Muscle of leg (tissue), 11 donors: Measurements from ENCODE around the gene SPOP. TPM values are rescaled to one million over a fixed set of nuclear protein-coding genes. Genes with fewer than 3 reads are reported as not detected.
A peak's percentile ranks its signal among the peaks of the same experiment; 100 is the strongest.

ENCODE experiments used
- DNase-seq: peaks from one replicate; pipeline ENCODE4 v3.0.0; 2013
- H3K27ac ChIP-seq: one replicate; pipeline ENCODE4 v1.5.1; 2013; ENCODE audit warnings: mild to moderate bottlenecking, low read length, control low read depth
- H3K27me3 ChIP-seq: one replicate; pipeline ENCODE4 v1.6.1; 2013; ENCODE audit warnings: low read length; ENCODE audit not compliant: control insufficient read depth, insufficient read depth
- H3K36me3 ChIP-seq: one replicate; pipeline ENCODE4 v1.6.1; 2013; ENCODE audit warnings: low read length; ENCODE audit not compliant: control insufficient read depth, insufficient read depth
- H3K4me1 ChIP-seq: one replicate; pipeline ENCODE4 v1.6.1; 2013; ENCODE audit warnings: low read length; ENCODE audit not compliant: control insufficient read depth, insufficient read depth
- H3K4me3 ChIP-seq: one replicate; pipeline ENCODE4 v1.5.1; 2013; ENCODE audit warnings: low read length, control low read depth
- H3K9me3 ChIP-seq: replicated peaks from 2 replicates; pipeline ENCODE4 v1.6.1; 2013; ENCODE audit warnings: low read depth, low read length; ENCODE audit not compliant: control insufficient read depth
- WGBS: methylation state at CpG from one replicate; pipeline ENCODE4 v1.1.5; 2013; ENCODE audit warnings: missing lambda C conversion rate; ENCODE audit not compliant: insufficient coverage; 5-methylcytosine and 5-hydroxymethylcytosine counted together
- polyA plus RNA-seq, 8 donors: library from polyadenylated mRNA; unstranded; fragments of 120-200 nt; gene quantifications; one replicate each; pipeline versions ENCODE4 v1.2.1 to v1.2.3, GENCODE V29; 2013; ENCODE audit warnings: inconsistent platforms in 1 of 8, low replicate concordance in 1 of 8; ENCODE audit not compliant: insufficient read length in 8 of 8, insufficient read depth in 1 of 8
- total RNA-seq: library from RNA; stranded (reverse); fragments of 120-200 nt; gene quantifications from one replicate; pipeline ENCODE4 v1.2.4, GENCODE V29; 2013

The SPOP gene
- total and polyA plus RNA-seq, 9 donors = 46.9 to 59.7 (median 52.5) TPM

GRCh38 chr17:49699966-49700575 is 22.2 kb upstream of the SPOP start:
- Histone ChIP-seq H3K4me3 (no peak overlapping the region), H3K9me3 (no peaks in the 10 kb centered on the region), H3K4me1 (peaks cover 14% of the 10 kb centered on the region), H3K36me3 (peaks cover 58% of the 10 kb centered on the region), H3K27ac (no peak overlapping the region), H3K27me3 (no peaks in the 10 kb centered on the region)
- DNase-seq = peak; percentile 42
- 38% methylated on average over 4 of the region's 8 CpGs for WGBS

GRCh38 chr17:49698005-49698404 is 20.1 kb upstream of the SPOP start:
- 27% methylated on average over 4 of the region's 6 CpGs for WGBS
- peaks cover 37% of the 10 kb centered on the region for H3K36me3 ChIP-seq
- H3K4me1 ChIP-seq = peaks cover 15% of the 10 kb centered on the region
- DNase-seq = no peak
- no peak overlapping the region for H3K4me3 ChIP-seq
- no peaks in the 10 kb centered on the region for H3K9me3 ChIP-seq
- no peak overlapping the region for H3K27ac ChIP-seq
- H3K27me3 ChIP-seq = peaks cover 2% of the 10 kb centered on the region

- H3K4me3 ChIP-seq = no peak overlapping the region
- no peaks in the 10 kb centered on the region for H3K9me3 ChIP-seq
- peaks cover 23% of the 10 kb centered on the region for H3K4me1 ChIP-seq
- no peak for DNase-seq
- H3K27me3 ChIP-seq = peaks cover 2% of the 10 kb centered on the region
- H3K36me3 ChIP-seq = peaks cover 21% of the 10 kb centered on the region
- WGBS = 84% methylated on average over 4 of the region's 8 CpGs
- no peak overlapping the region for H3K27ac ChIP-seq
Measured at GRCh38 chr17:49696233-49696761, 18.4 kb upstream of the SPOP start.

- Histone ChIP-seq H3K27ac (no peak overlapping the region), H3K4me1 (peaks cover 27% of the 10 kb centered on the region), H3K4me3 (no peak overlapping the region), H3K27me3 (peaks cover 6% of the 10 kb centered on the region), H3K9me3 (no peaks in the 10 kb centered on the region), H3K36me3 (peaks cover 18% of the 10 kb centered on the region)
- WGBS = 0% methylated on average over 1 of the region's 5 CpGs
- DNase-seq = no peak
Measured at GRCh38 chr17:49695698-49696232, 17.9 kb upstream of the SPOP start.

GRCh38 chr17:49694847-49695697 is 17.2 kb upstream of the SPOP start:
- Histone ChIP-seq H3K36me3 (peaks cover 11% of the 10 kb centered on the region), H3K9me3 (no peaks in the 10 kb centered on the region), H3K4me3 (no peak overlapping the region), H3K27ac (no peak overlapping the region), H3K27me3 (peaks cover 6% of the 10 kb centered on the region), H3K4me1 (peaks cover 25% of the 10 kb centered on the region)
- 16% methylated on average over 13 of the region's 16 CpGs for WGBS
- peak; percentile 39 for DNase-seq

GRCh38 chr17:49692751-49693150 is 14.9 kb upstream of the SPOP start:
- Histone ChIP-seq H3K9me3 (no peaks in the 10 kb centered on the region), H3K4me1 (peaks cover 25% of the 10 kb centered on the region), H3K36me3 (no peaks in the 10 kb centered on the region), H3K4me3 (no peak overlapping the region), H3K27ac (no peak overlapping the region), H3K27me3 (peaks cover 6% of the 10 kb centered on the region)
- no peak for DNase-seq
- WGBS = no CpG with 5 or more reads among the region's 4 CpGs

GRCh38 chr17:49691677-49692191 is 13.8 kb upstream of the SPOP start:
- no peaks in the 10 kb centered on the region for H3K36me3 ChIP-seq
- no peak for DNase-seq
- H3K27ac ChIP-seq = peak overlapping the region; percentile 72
- H3K27me3 ChIP-seq = peaks cover 6% of the 10 kb centered on the region
- WGBS = 25% methylated on average over 4 of the region's 8 CpGs
- H3K9me3 ChIP-seq = no peaks in the 10 kb centered on the region
- no peak overlapping the region for H3K4me3 ChIP-seq
- H3K4me1 ChIP-seq = peaks cover 24% of the 10 kb centered on the region

GRCh38 chr17:49691086-49691676 is 13.3 kb upstream of the SPOP start:
- no peaks in the 10 kb centered on the region for H3K36me3 ChIP-seq
- no peaks in the 10 kb centered on the region for H3K9me3 ChIP-seq
- H3K27me3 ChIP-seq = peaks cover 6% of the 10 kb centered on the region
- WGBS = 25% methylated on average over 4 of the region's 9 CpGs
- peak; percentile 76 for DNase-seq
- no peak overlapping the region for H3K4me3 ChIP-seq
- H3K4me1 ChIP-seq = peaks cover 21% of the 10 kb centered on the region
- peak overlapping the region; percentile 72 for H3K27ac ChIP-seq

- H3K9me3 ChIP-seq = no peaks in the 10 kb centered on the region
- no peak overlapping the region for H3K4me3 ChIP-seq
- 38% methylated on average over 1 of the region's 2 CpGs for WGBS
- H3K27ac ChIP-seq = no peak overlapping the region
- H3K4me1 ChIP-seq = peaks cover 20% of the 10 kb centered on the region
- no peaks in the 10 kb centered on the region for H3K36me3 ChIP-seq
- H3K27me3 ChIP-seq = peaks cover 9% of the 10 kb centered on the region
- no peak for DNase-seq
Measured at GRCh38 chr17:49690256-49690655, 12.4 kb upstream of the SPOP start.

GRCh38 chr17:49688848-49689247 is 11.0 kb upstream of the SPOP start:
- WGBS = 54% methylated on average over 4 of the region's 4 CpGs
- Histone ChIP-seq H3K9me3 (no peaks in the 10 kb centered on the region), H3K4me1 (peaks cover 17% of the 10 kb centered on the region), H3K36me3 (no peaks in the 10 kb centered on the region), H3K27ac (no peak overlapping the region), H3K4me3 (no peak overlapping the region), H3K27me3 (peaks cover 9% of the 10 kb centered on the region)
- DNase-seq = no peak
